ENCODE measurements around the gene PDZRN3. TPM values are rescaled to one million over a fixed set of nuclear protein-coding genes. Genes with fewer than 3 reads are reported as not detected.
A peak's percentile ranks its signal among the peaks of the same experiment; 100 is the strongest.

PDZRN3 gene
- total and polyA plus RNA-seq, 3 donors from 2014 or later, result 15.8 to 30.8 (median 23.1) TPM

DNA sequence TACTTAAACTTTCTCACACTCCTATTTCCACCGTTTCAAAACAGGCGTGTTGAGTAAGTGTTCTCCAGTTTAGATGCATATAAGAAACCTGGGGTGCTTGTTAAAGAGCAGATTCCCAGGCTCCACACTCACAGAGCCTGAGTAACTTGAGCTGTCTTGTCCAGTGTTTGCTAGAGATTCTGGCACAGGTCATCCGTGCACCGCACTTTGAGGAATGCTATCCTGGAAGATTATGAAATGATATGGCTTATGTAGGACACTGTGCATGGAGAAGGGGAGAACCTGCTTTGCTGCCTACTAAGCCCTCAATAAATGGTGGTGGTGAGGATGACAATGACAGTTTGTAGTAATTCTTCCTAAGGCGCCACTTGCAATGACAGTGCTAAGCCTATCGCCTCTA lies 273.7 kb downstream of the PDZRN3 start:
- H3K36me3 ChIP-seq (ENCODE audit: low read depth, missing control alignments), result no peaks in the 10 kb centered on the region
- no peaks in the 10 kb centered on the region for H3K27me3 ChIP-seq
- intact Hi-C loops (cut with DNase I; ENCODE audit: low total_unique reads), result no loop called here
- WGBS, 2 donors, result 51 to 65% methylated on average over 5 to 6 of the region's 6 CpGs
- no peak overlapping the region for H3K27ac ChIP-seq
- H3K4me1 ChIP-seq, result no peaks in the 10 kb centered on the region
- DNase-seq, result no peak
- H3K9me3 ChIP-seq, result no peaks in the 10 kb centered on the region
- H3K4me3 ChIP-seq, result no peak overlapping the region
- TF ChIP-seq POLR2A (IDR thresholded peaks at IDR 0.05), result no peak
- TF ChIP-seq, protein P1, sequence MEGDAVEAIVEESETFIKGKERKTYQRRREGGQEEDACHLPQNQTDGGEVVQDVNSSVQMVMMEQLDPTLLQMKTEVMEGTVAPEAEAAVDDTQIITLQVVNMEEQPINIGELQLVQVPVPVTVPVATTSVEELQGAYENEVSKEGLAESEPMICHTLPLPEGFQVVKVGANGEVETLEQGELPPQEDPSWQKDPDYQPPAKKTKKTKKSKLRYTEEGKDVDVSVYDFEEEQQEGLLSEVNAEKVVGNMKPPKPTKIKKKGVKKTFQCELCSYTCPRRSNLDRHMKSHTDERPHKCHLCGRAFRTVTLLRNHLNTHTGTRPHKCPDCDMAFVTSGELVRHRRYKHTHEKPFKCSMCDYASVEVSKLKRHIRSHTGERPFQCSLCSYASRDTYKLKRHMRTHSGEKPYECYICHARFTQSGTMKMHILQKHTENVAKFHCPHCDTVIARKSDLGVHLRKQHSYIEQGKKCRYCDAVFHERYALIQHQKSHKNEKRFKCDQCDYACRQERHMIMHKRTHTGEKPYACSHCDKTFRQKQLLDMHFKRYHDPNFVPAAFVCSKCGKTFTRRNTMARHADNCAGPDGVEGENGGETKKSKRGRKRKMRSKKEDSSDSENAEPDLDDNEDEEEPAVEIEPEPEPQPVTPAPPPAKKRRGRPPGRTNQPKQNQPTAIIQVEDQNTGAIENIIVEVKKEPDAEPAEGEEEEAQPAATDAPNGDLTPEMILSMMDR (IDR thresholded peaks at IDR 0.05), result no peak

DNA sequence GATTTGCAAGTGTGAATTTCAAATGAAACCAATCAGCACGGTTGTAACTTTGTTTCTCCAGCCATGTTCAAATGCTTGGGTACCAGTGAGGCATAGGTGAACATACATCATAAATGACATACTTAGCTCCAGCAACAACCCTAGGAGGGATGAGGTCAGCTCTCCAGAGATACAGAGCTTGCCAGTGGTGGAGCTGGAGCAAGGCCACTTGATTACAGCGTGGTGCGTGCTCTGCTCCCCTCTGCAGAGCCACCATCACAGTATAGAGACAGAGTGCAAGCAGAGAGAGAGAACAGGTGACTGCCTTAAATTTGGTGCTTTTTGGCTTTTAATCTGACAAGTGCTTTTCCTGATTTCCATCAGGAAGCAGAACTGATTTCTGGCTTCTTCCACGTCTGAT lies 275.1 kb downstream of the PDZRN3 start:
- peak; percentile 18 for DNase-seq
- TF ChIP-seq, protein P1 (IDR thresholded peaks at IDR 0.05), result no peak
- TF ChIP-seq POLR2A (IDR thresholded peaks at IDR 0.05), result no peak
- Histone ChIP-seq H3K27ac (no peak overlapping the region), H3K36me3 (ENCODE audit: low read depth, missing control alignments) (no peaks in the 10 kb centered on the region), H3K27me3 (no peaks in the 10 kb centered on the region), H3K4me3 (no peak overlapping the region), H3K4me1 (no peaks in the 10 kb centered on the region), H3K9me3 (no peaks in the 10 kb centered on the region)
- WGBS, 2 donors, result 72 to 79% methylated on average over 4 of the region's 4 CpGs
- intact Hi-C loops (cut with DNase I; ENCODE audit: low total_unique reads), result no loop called here

DNA sequence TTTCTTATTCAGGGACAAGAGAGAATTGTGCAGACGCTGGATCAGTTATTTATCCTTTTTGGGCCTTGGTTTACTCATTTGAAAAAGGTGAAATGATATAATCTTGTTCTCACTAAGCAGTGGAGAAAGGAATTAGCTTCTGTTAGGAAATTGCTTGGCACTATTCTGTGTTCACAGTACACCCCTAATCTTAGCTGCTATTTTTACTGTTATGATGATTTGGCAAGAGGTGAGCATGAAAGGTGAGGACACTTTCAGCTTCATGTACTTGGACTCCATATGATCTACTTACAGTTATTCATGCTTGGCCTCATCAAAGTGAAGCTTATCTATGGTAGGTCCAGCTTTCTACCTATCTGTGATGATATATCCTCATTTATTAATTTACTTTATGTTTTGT lies 282.7 kb downstream of the PDZRN3 start:
- DNase-seq, result no peak
- intact Hi-C loops (cut with DNase I; ENCODE audit: low total_unique reads), result no loop called here
- H3K27ac ChIP-seq, result no peak overlapping the region
- no peaks in the 10 kb centered on the region for H3K4me1 ChIP-seq
- no peak for TF ChIP-seq POLR2A (IDR thresholded peaks at IDR 0.05)
- TF ChIP-seq, protein P1 (IDR thresholded peaks at IDR 0.05), result no peak
- H3K4me3 ChIP-seq, result no peak overlapping the region
- no peaks in the 10 kb centered on the region for H3K36me3 ChIP-seq (ENCODE audit: low read depth, missing control alignments)
- 86 to 92% methylated on average over 1 of the region's 1 CpG for WGBS, 2 donors
- no peaks in the 10 kb centered on the region for H3K9me3 ChIP-seq
- H3K27me3 ChIP-seq, result no peaks in the 10 kb centered on the region

DNA sequence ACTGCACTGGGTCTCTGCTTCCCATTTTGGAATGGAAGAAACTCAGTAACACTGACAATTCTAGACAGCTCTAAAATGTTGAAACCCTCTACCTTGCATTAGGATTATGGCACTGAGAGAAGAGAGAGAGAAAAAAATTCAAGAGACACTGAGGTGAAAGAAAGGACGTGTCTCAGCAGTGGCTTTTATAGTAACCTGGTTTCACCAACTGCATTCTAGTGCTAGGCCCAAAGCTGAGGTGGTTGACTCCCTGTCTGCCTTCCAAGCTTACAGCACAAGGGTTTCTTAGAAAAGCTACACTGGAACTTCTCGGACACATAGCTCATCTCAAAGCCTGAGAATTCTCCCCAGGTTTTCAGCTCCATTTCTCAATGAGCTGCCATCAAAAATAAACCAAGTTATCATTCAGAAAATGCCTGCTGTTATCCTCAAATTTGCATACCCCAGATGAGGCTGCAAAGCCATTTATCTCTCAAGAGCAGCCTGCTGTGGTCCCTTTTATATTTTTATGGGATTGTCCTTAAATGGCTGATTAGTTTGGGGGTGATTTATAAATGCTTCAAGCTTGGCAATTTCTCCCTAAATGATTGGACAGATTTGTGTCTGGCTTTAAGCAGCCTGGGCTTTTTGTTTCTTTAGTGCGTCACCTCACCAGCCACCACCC lies 283.3 kb downstream of the PDZRN3 start:
- H3K27me3 ChIP-seq, result no peaks in the 10 kb centered on the region
- H3K27ac ChIP-seq, result no peak overlapping the region
- H3K9me3 ChIP-seq, result no peaks in the 10 kb centered on the region
- H3K4me3 ChIP-seq, result no peak overlapping the region
- 91 to 94% methylated on average over 3 of the region's 3 CpGs for WGBS, 2 donors
- H3K36me3 ChIP-seq (ENCODE audit: low read depth, missing control alignments), result no peaks in the 10 kb centered on the region
- TF ChIP-seq POLR2A (IDR thresholded peaks at IDR 0.05), result no peak
- TF ChIP-seq, protein P1 (IDR thresholded peaks at IDR 0.05), result no peak
- intact Hi-C loops (cut with DNase I; ENCODE audit: low total_unique reads), result no loop called here
- no peak for DNase-seq
- H3K4me1 ChIP-seq, result no peaks in the 10 kb centered on the region

DNA sequence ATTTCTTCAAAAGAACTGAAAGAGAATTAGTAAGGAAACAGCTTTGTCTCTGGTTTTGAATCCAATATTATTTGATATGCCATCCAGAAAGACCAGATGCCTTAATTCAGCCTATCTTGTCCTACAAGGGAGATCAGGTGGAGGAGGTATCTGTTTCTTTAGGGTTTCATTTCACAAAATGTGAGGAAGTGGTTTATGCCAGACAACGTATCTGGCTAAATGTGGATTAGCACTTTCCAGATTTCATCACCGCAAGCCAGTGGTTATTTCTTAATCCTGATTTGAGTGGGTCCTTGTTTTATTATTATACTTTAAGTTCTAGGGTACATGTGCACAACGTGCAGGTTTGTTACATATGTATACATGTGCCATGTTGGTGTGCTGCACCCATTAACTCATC lies 292.2 kb downstream of the PDZRN3 start:
- H3K4me3 ChIP-seq, result no peak overlapping the region
- no peaks in the 10 kb centered on the region for H3K27me3 ChIP-seq
- WGBS, 2 donors, result 77 to 78% methylated on average over 3 of the region's 3 CpGs
- H3K36me3 ChIP-seq (ENCODE audit: low read depth, missing control alignments), result no peaks in the 10 kb centered on the region
- no peak overlapping the region for H3K27ac ChIP-seq
- H3K9me3 ChIP-seq, result no peaks in the 10 kb centered on the region
- intact Hi-C loops (cut with DNase I; ENCODE audit: low total_unique reads), result no loop called here
- TF ChIP-seq, protein P1 (IDR thresholded peaks at IDR 0.05), result no peak
- TF ChIP-seq POLR2A (IDR thresholded peaks at IDR 0.05), result no peak
- DNase-seq, result no peak
- H3K4me1 ChIP-seq, result no peaks in the 10 kb centered on the region
